Stomach (tissue), 4 donors: Measurements from ENCODE around the gene ZNF746.

Experiments used
- EP300 ChIP-seq: sonication (generic); formaldehyde crosslinking; IDR thresholded peaks from one replicate; pipeline ENCODE4 v1.6.1; 2017; ENCODE audit warnings: antibody characterized with exemption
- TF ChIP-seq, protein P1 (sequence below), 7 experiments: fragments of 450-650 bp in 4 of 7; fragments of 200-600 bp in 3 of 7; sonication (generic) in 3 of 7; IDR thresholded peaks; one replicate each; pipeline ENCODE4 v1.5.1; 2016 to 2019; ENCODE audit warnings: antibody characterized with exemption in 7 of 7, control low read depth in 2 of 7, mild to moderate bottlenecking in 1 of 7

DNA sequence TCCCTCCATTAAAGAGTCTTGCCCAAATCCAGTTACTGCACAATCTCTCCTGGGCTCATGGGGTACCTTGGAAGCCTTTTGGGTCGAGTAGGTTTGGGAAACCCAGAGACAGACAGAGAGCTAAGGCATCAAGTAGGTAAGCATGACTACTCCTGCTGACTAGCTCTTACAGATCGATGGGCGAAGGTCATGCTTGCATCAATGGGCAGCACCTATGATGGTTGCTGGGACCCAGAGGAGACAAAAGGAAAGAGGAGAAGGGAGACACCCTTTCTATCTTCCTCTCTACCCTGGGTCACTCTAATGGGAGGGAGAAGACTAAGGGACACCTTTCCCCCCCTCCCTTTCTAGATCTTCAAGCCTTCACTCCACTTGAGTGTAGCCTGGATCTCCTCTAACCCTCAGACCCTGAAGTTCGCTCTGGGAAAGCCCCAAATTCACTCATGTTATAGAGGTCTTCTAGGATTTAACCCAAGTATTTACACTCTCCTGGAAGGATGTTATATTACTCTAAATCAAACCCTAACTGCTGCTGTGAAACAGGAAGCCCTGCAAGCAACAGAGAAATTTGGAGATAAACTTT is 31.6 kb upstream of the ZNF746 start:
- TF ChIP-seq, protein P1, sequence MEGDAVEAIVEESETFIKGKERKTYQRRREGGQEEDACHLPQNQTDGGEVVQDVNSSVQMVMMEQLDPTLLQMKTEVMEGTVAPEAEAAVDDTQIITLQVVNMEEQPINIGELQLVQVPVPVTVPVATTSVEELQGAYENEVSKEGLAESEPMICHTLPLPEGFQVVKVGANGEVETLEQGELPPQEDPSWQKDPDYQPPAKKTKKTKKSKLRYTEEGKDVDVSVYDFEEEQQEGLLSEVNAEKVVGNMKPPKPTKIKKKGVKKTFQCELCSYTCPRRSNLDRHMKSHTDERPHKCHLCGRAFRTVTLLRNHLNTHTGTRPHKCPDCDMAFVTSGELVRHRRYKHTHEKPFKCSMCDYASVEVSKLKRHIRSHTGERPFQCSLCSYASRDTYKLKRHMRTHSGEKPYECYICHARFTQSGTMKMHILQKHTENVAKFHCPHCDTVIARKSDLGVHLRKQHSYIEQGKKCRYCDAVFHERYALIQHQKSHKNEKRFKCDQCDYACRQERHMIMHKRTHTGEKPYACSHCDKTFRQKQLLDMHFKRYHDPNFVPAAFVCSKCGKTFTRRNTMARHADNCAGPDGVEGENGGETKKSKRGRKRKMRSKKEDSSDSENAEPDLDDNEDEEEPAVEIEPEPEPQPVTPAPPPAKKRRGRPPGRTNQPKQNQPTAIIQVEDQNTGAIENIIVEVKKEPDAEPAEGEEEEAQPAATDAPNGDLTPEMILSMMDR (IDR thresholded peaks at IDR 0.05): no peak
- TF ChIP-seq EP300: no peak
